Lower lobe of right lung (tissue), 2 donors: ENCODE measurements around the gene WSCD1. TPM values are rescaled to one million over a fixed set of nuclear protein-coding genes. Genes with fewer than 3 reads are reported as not detected.

Source experiments
- ATAC-seq, 2 donors: fragments of 200-7000 bp; cut with Tn5 transposase; one replicate each; pipeline ENCODE4 v1.9.1; 2020 to 2022; ENCODE audit warnings: mild to moderate bottlenecking in 2 of 2, moderate library complexity in 2 of 2
- DNase-seq: peaks from one replicate; pipeline ENCODE4 v3.0.0-alpha.2; 2020
- H3K27ac ChIP-seq: fragments of 200-600 bp; one replicate; pipeline ENCODE4 v1.8.0; 2022
- H3K27me3 ChIP-seq: fragments of 200-600 bp; one replicate; pipeline ENCODE4 v1.8.0; 2022; ENCODE audit warnings: low read depth
- H3K36me3 ChIP-seq: fragments of 200-600 bp; one replicate; pipeline ENCODE4 v1.8.0; 2022; ENCODE audit warnings: mild to moderate bottlenecking
- H3K4me1 ChIP-seq: fragments of 200-600 bp; one replicate; pipeline ENCODE4 v1.8.0; 2022
- H3K4me3 ChIP-seq: fragments of 200-600 bp; one replicate; pipeline ENCODE4 v1.8.0; 2022; ENCODE audit warnings: mild to moderate bottlenecking
- H3K9me3 ChIP-seq: fragments of 200-600 bp; one replicate; pipeline ENCODE4 v1.8.0; 2022
- intact Hi-C: fragments of 100-400 bp; cut with DNase I; formaldehyde crosslinking; loops from one replicate; pipeline ENCODE4 v1.11.0; 2022
- total RNA-seq: library from RNA; stranded (reverse); fragmentation: NEBNext Ultra II Directional; extraction: Animal tissue kit (Norgen Biotek cat#: 25700); gene quantifications from one replicate; pipeline ENCODE4 v1.2.1, GENCODE V29; 2021
- TF ChIP-seq, protein P1 (sequence below): fragments of 200-600 bp; IDR thresholded peaks from one replicate; pipeline ENCODE4 v1.8.0; 2022; ENCODE audit warnings: antibody characterized with exemption, mild to moderate bottlenecking
- donor health status: DM: no; HTN: yes; CAD: no; lungs with severe emphysema.

WSCD1 gene
- total RNA-seq, 1 donor from 2014 or later: 3.6 TPM

- intact Hi-C loops: no loop called here
- no peak overlapping the region for H3K4me3 ChIP-seq
- TF ChIP-seq, protein P1, sequence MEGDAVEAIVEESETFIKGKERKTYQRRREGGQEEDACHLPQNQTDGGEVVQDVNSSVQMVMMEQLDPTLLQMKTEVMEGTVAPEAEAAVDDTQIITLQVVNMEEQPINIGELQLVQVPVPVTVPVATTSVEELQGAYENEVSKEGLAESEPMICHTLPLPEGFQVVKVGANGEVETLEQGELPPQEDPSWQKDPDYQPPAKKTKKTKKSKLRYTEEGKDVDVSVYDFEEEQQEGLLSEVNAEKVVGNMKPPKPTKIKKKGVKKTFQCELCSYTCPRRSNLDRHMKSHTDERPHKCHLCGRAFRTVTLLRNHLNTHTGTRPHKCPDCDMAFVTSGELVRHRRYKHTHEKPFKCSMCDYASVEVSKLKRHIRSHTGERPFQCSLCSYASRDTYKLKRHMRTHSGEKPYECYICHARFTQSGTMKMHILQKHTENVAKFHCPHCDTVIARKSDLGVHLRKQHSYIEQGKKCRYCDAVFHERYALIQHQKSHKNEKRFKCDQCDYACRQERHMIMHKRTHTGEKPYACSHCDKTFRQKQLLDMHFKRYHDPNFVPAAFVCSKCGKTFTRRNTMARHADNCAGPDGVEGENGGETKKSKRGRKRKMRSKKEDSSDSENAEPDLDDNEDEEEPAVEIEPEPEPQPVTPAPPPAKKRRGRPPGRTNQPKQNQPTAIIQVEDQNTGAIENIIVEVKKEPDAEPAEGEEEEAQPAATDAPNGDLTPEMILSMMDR: no peak
Observed at GRCh38 chr17:6140728-6141330, 70.7 kb downstream of the WSCD1 start.

GRCh38 chr17:6142701-6143100, 72.5 kb downstream of the WSCD1 start:
- DNase-seq: no peak
- no peaks in the 10 kb centered on the region for H3K36me3 ChIP-seq
- no peaks in the 10 kb centered on the region for H3K9me3 ChIP-seq
- H3K4me3 ChIP-seq: no peak overlapping the region
- no peak for ATAC-seq
- no peak overlapping the region for H3K27ac ChIP-seq
- H3K27me3 ChIP-seq: no peaks in the 10 kb centered on the region
- intact Hi-C loops: no loop called here
- no peaks in the 10 kb centered on the region for H3K4me1 ChIP-seq
- TF ChIP-seq, protein P1: no peak

More at GRCh38 chr17:6140728-6141330, 70.7 kb downstream of the WSCD1 start:
- Histone ChIP-seq H3K36me3 (no peaks in the 10 kb centered on the region), H3K9me3 (no peaks in the 10 kb centered on the region), H3K4me1 (no peaks in the 10 kb centered on the region), H3K27me3 (no peaks in the 10 kb centered on the region), H3K27ac (no peak overlapping the region)
- no peak for ATAC-seq
- DNase-seq: no peak

DNA sequence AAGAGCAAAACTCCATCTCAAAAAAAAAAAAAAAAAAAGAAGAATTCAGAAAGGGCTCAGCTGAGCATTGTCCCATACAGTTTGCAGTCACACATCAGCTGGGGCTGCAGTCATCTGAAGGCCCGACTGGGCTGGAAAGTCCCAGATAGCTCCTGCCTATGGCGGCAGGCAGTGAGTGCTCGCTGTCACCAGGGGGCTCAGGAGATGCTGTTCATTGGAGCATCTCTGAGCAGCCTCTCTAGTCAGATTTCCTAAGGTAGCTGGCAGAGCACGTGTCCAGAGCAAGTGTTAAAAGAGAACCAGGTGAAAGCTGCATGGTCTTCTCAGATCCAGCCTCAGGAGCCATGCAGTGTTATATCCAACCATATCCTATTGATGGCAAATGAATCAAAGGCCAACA, 75.8 kb downstream of the WSCD1 start:
- intact Hi-C loops: no loop called here

DNA sequence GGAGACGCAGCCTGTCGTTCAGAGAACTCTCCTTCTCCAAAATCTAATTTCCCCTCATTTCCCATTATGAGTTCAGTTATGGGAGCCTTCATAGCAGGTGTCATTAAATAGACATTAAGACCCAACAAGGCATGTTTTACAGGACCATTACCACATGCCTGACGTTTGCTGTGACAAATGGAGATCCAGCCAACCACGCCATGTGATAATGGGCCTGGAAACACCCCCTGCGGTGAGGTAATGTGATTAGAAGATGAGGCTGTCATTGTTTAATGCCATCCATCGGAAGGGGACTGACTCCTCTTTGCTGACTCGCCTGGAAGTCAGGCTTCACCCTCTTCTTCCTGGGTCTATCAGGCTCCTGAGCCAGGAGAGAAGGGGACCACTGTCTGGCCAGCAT, 76.9 kb downstream of the WSCD1 start:
- Histone ChIP-seq H3K27ac (no peak overlapping the region), H3K4me1 (no peaks in the 10 kb centered on the region), H3K36me3 (no peaks in the 10 kb centered on the region), H3K9me3 (no peaks in the 10 kb centered on the region), H3K4me3 (no peak overlapping the region), H3K27me3 (no peaks in the 10 kb centered on the region)
- TF ChIP-seq, protein P1: no peak
- ATAC-seq (no peak), DNase-seq (no peak)
- intact Hi-C loops: no loop called here

More for the DNA sequence above, 75.8 kb downstream of the WSCD1 start:
- DNase-seq: no peak
- no peak for ATAC-seq
- Histone ChIP-seq H3K36me3 (no peaks in the 10 kb centered on the region), H3K27me3 (no peaks in the 10 kb centered on the region), H3K27ac (no peak overlapping the region), H3K4me3 (no peak overlapping the region), H3K9me3 (no peaks in the 10 kb centered on the region), H3K4me1 (no peaks in the 10 kb centered on the region)
- TF ChIP-seq, protein P1: no peak

DNA sequence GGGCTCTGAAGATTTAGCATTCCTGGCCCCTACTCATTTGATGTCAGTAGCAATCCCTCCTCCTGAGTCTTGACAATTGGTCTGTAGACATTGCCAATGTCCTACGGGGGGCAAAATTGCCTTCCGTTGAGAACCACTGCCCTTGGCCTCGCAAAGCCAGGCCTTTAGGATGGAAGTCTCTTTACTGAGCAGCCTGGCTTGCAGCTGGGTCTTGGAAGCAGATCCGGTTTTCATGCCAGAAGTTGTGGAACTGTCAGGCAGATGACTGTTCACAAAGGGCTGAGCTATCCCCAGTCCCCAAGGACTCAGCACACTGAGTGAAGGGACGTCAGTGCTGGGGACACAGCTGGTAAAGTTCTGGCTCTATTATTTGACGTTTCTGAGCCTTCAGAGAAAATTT, 83.2 kb downstream of the WSCD1 start:
- H3K9me3 ChIP-seq: no peaks in the 10 kb centered on the region
- no peak overlapping the region for H3K4me3 ChIP-seq
- H3K27ac ChIP-seq: no peak overlapping the region
- peaks cover 4% of the 10 kb centered on the region for H3K27me3 ChIP-seq
- H3K4me1 ChIP-seq: no peaks in the 10 kb centered on the region
- intact Hi-C loops: loop anchor here (5.0 kb wide), 1 partner anchor 91 kb away; no protein-coding TSS in a partner anchor
- no peak for ATAC-seq
- DNase-seq: no peak
- TF ChIP-seq, protein P1: no peak
- no peaks in the 10 kb centered on the region for H3K36me3 ChIP-seq
